ENCODE measurements around the gene PRKAG1. TPM values are rescaled to one million over a fixed set of nuclear protein-coding genes. Genes with fewer than 3 reads are reported as not detected.

Gene PRKAG1
- total RNA-seq, 2 donors from 2014 or later = 27.6 to 38.1 TPM

DNA sequence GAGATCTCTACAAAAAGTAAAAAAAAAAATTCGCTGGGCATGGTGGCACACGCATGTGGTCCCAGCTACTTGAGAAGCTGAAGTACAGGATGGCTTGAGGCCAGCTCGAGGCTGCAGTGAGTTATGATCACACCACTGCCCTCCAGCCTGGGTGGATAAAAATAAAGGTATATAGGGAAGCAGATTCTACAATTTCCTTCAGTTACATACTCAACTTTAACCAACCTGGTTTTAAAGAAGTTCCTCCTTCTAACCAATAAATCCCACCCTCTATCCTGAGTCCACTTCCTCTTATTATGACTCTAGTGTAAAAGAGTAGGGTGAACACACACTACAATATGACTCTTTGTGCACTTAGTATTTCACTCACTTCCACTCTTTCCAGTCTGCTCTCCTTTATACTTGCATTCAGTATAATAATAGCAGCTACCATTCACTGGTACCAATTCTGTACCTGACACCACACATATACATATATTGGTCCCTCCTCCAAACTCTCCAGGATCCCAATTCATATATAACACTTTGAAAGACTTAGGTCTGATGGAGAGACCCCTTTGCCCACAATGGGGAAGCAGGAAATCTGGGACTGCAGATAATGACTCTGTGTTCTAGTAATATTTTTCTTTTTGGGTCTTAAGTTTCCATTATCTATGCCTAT lies 63.6 kb downstream of the PRKAG1 start:
- H3K27me3 Mint-ChIP-seq (ENCODE audit: insufficient read depth) = no peaks in the 10 kb centered on the region
- DNase-seq = no peak
- TF ChIP-seq, protein P1, sequence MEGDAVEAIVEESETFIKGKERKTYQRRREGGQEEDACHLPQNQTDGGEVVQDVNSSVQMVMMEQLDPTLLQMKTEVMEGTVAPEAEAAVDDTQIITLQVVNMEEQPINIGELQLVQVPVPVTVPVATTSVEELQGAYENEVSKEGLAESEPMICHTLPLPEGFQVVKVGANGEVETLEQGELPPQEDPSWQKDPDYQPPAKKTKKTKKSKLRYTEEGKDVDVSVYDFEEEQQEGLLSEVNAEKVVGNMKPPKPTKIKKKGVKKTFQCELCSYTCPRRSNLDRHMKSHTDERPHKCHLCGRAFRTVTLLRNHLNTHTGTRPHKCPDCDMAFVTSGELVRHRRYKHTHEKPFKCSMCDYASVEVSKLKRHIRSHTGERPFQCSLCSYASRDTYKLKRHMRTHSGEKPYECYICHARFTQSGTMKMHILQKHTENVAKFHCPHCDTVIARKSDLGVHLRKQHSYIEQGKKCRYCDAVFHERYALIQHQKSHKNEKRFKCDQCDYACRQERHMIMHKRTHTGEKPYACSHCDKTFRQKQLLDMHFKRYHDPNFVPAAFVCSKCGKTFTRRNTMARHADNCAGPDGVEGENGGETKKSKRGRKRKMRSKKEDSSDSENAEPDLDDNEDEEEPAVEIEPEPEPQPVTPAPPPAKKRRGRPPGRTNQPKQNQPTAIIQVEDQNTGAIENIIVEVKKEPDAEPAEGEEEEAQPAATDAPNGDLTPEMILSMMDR (conservative IDR thresholded peaks at IDR 0.05) = no peak
- peaks cover 17% of the 10 kb centered on the region for H3K4me1 Mint-ChIP-seq
- peaks cover 5% of the 10 kb centered on the region for H3K4me1 ChIP-seq (ENCODE audit: control insufficient read depth, insufficient read depth, low read length)
- no peak overlapping the region for H3K27ac ChIP-seq (ENCODE audit: low read depth, low read length)
- H3K36me3 Mint-ChIP-seq (ENCODE audit: low read depth) = peaks cover 39% of the 10 kb centered on the region
- H3K36me3 ChIP-seq (ENCODE audit: control insufficient read depth, insufficient read depth, low read length) = peaks cover 46% of the 10 kb centered on the region
- 92 to 95% methylated on average over 2 to 3 of the region's 3 CpGs for WGBS, 2 experiments (ENCODE audit: insufficient coverage in 1 of 2, insufficient read length in 1 of 2)
- H3K27ac Mint-ChIP-seq = no peak overlapping the region
- no peak overlapping the region for H3K9ac ChIP-seq (ENCODE audit: extremely low read depth, low read length, poor library complexity, severe bottlenecking)
- peak overlapping the region; percentile 96 for H3K4me3 ChIP-seq (ENCODE audit: low read length)
- no peaks in the 10 kb centered on the region for H3K9me3 ChIP-seq (ENCODE audit: control insufficient read depth, low read length)
- H3K27me3 ChIP-seq (ENCODE audit: control insufficient read depth, insufficient read depth, low read length, poor library complexity, severe bottlenecking) = no peaks in the 10 kb centered on the region
- peak overlapping the region; percentile 98 for H3K4me3 Mint-ChIP-seq
- H3K9me3 Mint-ChIP-seq = no peaks in the 10 kb centered on the region

DNA sequence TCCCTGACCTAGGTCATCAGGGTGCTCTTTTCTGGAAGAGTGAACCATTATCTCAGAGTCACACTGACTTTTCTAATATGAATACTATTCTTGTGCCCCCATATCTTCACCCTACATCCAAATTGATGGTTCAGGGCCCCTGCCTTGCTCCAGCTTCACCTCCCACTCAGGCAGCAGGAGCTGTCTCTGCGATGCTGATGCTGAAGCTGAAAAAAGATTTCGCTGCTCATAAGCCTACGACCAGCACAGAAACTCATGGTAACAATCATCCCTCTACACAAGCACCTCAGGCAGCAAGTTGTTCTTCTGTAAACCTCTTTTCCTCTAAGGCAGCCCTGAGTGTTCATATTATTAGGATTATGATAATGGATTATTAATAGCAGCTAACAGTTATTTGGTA lies 64.5 kb downstream of the PRKAG1 start:
- no peak for DNase-seq
- H3K4me3 ChIP-seq (ENCODE audit: low read length) = peak overlapping the region; percentile 96
- H3K36me3 Mint-ChIP-seq (ENCODE audit: low read depth) = peaks cover 46% of the 10 kb centered on the region
- H3K4me3 Mint-ChIP-seq = no peak overlapping the region
- no peaks in the 10 kb centered on the region for H3K27me3 Mint-ChIP-seq (ENCODE audit: insufficient read depth)
- no peak overlapping the region for H3K9ac ChIP-seq (ENCODE audit: extremely low read depth, low read length, poor library complexity, severe bottlenecking)
- H3K9me3 Mint-ChIP-seq = no peaks in the 10 kb centered on the region
- H3K36me3 ChIP-seq (ENCODE audit: control insufficient read depth, insufficient read depth, low read length) = peaks cover 53% of the 10 kb centered on the region
- H3K4me1 Mint-ChIP-seq = peaks cover 17% of the 10 kb centered on the region
- no peak overlapping the region for H3K27ac ChIP-seq (ENCODE audit: low read depth, low read length)
- TF ChIP-seq, protein P1 (conservative IDR thresholded peaks at IDR 0.05) = no peak
- H3K9me3 ChIP-seq (ENCODE audit: control insufficient read depth, low read length) = no peaks in the 10 kb centered on the region
- H3K4me1 ChIP-seq (ENCODE audit: control insufficient read depth, insufficient read depth, low read length) = peaks cover 5% of the 10 kb centered on the region
- WGBS, 2 experiments (ENCODE audit: insufficient coverage in 1 of 2, insufficient read length in 1 of 2) = 95 to 98% methylated on average over 3 of the region's 3 CpGs
- no peak overlapping the region for H3K27ac Mint-ChIP-seq
- no peaks in the 10 kb centered on the region for H3K27me3 ChIP-seq (ENCODE audit: control insufficient read depth, insufficient read depth, low read length, poor library complexity, severe bottlenecking)

DNA sequence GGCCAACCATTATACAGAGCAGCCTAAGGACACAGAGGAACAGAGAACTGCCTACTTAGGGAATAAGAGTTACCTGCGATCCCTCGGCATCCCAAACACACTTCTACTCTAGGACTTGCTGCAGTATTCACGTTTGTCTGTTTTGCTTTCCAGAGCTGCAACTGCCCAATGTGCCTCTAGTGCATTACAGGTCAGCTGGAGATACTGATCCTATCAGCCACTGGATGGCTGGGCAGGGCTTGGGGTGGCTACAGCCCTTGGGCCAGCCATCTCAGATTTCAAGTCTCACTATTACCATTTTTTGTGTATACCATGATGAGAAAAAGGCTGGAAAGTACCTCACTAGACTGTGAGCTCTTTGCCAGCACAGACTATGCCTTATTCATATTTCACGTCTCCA lies 65.9 kb downstream of the PRKAG1 start:
- Histone ChIP-seq H3K27me3 (ENCODE audit: control insufficient read depth, insufficient read depth, low read length, poor library complexity, severe bottlenecking) (no peaks in the 10 kb centered on the region), H3K4me1 (ENCODE audit: control insufficient read depth, insufficient read depth, low read length) (peaks cover 5% of the 10 kb centered on the region), H3K36me3 (ENCODE audit: control insufficient read depth, insufficient read depth, low read length) (peaks cover 63% of the 10 kb centered on the region), H3K9ac (ENCODE audit: extremely low read depth, low read length, poor library complexity, severe bottlenecking) (no peak overlapping the region), H3K9me3 (ENCODE audit: control insufficient read depth, low read length) (no peaks in the 10 kb centered on the region), H3K4me3 (ENCODE audit: low read length) (no peak overlapping the region), H3K27ac (ENCODE audit: low read depth, low read length) (no peak overlapping the region)
- H3K27me3 Mint-ChIP-seq (ENCODE audit: insufficient read depth) = no peaks in the 10 kb centered on the region
- H3K36me3 Mint-ChIP-seq (ENCODE audit: low read depth) = peaks cover 50% of the 10 kb centered on the region
- 92 to 96% methylated on average over 3 to 4 of the region's 4 CpGs for WGBS, 2 experiments (ENCODE audit: insufficient coverage in 1 of 2, insufficient read length in 1 of 2)
- H3K27ac Mint-ChIP-seq = no peak overlapping the region
- DNase-seq = no peak
- peaks cover 13% of the 10 kb centered on the region for H3K4me1 Mint-ChIP-seq
- TF ChIP-seq, protein P1 (conservative IDR thresholded peaks at IDR 0.05) = no peak
- H3K9me3 Mint-ChIP-seq = no peaks in the 10 kb centered on the region
- no peak overlapping the region for H3K4me3 Mint-ChIP-seq

Other genes with a start within 250 kb of the PRKAG1 start
- 10 to 100 TPM; 52.8 to 58.6 TPM for gene ADCY6, start 229.7 kb downstream of the PRKAG1 start, total RNA-seq
- 10 to 100 TPM; 40.6 to 59.9 TPM for gene CACNB3, start 200.3 kb downstream of the PRKAG1 start, total RNA-seq
- gene DDX23, start 166.6 kb downstream of the PRKAG1 start, total RNA-seq = 100 to 1,000 TPM in 1 of 2 donors, 10 to 100 TPM in 1; 98.5 to 108 TPM
- 10 to 100 TPM; 10.7 to 18.9 TPM for gene RND1, start 152.9 kb downstream of the PRKAG1 start, total RNA-seq
- 10 to 100 TPM; 30.1 to 30.7 TPM for gene FKBP11, start 93.3 kb downstream of the PRKAG1 start, total RNA-seq
- 100 to 1,000 TPM; 237 to 288 TPM for gene ARF3, start 61.3 kb downstream of the PRKAG1 start, total RNA-seq
- gene WNT10B, start 47.0 kb downstream of the PRKAG1 start, total RNA-seq = under 1 TPM; 0.20 to 0.29 TPM
- gene WNT1, start 40.5 kb downstream of the PRKAG1 start, total RNA-seq = not detected
- gene DDN, start 19.4 kb downstream of the PRKAG1 start, total RNA-seq = under 1 TPM; 0.31 to 0.33 TPM
- gene KMT2D, start 42.0 kb upstream of the PRKAG1 start, total RNA-seq = 100 to 1,000 TPM; 118 to 123 TPM
- 1 to 10 TPM; 2.5 to 3.2 TPM for gene RHEBL1, start 51.2 kb upstream of the PRKAG1 start, total RNA-seq
- under 1 TPM; 0.15 to 0.51 TPM for gene DHH, start 76.0 kb upstream of the PRKAG1 start, total RNA-seq
- gene LMBR1L, start 92.1 kb upstream of the PRKAG1 start, total RNA-seq = 10 to 100 TPM; 89.5 to 98.6 TPM
- 1,000 to 10,000 TPM; 1,474 to 1,587 TPM for gene TUBA1B, start 112.6 kb upstream of the PRKAG1 start, total RNA-seq
- 100 to 1,000 TPM; 166 to 298 TPM for gene TUBA1A, start 170.3 kb upstream of the PRKAG1 start, total RNA-seq
- gene TUBA1C, start 246.3 kb upstream of the PRKAG1 start, total RNA-seq = 100 to 1,000 TPM; 600 to 684 TPM